ENCODE data around the gene METAP1D.

METAP1D gene

DNA sequence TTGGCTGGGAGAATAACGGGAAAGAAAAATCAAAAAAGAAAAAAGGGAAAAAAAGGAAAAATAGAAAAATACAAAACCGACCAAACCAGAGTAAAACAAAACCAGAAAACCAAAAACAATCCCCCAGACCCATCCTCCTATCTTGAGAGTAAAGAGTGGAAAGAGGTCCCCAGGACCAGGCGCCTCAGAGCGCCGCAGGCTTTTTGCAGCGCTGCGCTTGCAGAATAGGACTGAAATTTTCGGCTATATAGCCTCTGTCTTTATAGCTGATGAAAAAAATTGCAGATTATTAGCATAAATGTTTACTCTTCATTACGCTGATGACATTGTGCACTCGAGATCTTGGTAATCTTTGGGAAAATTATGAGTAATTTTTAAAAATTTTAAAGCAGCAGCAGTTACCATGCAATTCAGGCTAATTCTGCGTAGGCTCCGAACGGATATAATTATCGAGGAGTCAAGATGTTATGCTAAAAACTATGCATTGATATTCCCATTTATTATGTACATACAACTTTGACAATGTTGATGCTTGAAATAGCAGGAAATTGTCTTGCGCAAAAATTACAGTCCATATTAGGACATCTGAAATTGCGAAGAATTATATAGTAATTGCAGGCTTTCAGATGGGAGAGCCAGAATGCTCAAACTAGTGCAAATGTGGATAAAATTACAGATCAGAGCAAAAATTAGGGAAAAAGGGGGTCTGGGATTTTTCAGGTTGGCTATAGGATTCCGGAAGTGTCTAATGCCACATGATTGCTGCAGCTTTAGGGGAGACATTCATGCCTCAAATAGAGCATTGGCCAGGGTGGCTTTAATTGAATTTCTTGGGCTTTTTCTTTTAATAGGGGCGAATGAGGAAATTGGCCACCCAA lies 93.9 kb downstream of the METAP1D start:
- DNase-seq: no peak

DNA sequence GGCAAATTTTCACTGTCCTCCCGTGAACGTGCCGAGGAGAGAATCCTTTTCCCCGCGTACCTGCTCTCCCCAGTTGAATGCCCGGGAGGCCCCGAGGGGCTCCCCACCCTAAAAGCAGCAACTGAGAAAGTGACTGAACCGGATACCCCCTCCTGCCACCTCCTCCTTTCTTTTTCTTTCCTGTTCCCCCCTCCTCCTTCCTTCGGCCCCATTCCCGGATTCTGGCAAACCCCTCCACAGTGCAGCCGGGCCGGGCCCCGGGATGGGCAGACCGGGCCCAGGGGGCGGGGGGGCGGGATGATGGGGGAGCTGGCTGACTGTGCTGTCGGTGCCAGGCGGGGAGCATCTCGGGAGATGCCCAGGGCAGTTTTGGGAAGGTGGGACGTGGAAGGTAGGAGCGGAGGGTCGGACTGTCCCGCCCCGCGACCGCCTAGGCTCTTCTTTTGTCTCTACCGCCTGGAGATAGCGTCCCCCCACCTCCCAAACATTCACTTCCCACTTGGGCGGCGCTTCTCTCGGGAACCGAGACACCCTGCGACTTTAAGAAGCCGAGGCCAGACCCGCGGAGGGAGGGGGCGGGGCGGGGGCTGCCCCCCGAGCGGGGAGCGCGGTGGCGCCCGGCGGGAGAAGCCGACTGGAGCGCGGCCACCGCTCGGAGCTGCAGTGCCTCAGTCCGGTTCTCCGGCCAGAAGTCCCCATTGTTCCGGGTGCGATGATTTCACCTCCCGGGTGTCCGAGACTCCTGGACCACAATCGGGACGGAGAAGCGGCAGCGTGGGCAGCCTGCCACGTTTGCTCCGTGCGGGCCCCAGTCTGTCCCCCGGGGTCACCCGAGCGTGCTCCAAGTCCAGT lies 94.8 kb downstream of the METAP1D start:
- no peak for DNase-seq

DNA sequence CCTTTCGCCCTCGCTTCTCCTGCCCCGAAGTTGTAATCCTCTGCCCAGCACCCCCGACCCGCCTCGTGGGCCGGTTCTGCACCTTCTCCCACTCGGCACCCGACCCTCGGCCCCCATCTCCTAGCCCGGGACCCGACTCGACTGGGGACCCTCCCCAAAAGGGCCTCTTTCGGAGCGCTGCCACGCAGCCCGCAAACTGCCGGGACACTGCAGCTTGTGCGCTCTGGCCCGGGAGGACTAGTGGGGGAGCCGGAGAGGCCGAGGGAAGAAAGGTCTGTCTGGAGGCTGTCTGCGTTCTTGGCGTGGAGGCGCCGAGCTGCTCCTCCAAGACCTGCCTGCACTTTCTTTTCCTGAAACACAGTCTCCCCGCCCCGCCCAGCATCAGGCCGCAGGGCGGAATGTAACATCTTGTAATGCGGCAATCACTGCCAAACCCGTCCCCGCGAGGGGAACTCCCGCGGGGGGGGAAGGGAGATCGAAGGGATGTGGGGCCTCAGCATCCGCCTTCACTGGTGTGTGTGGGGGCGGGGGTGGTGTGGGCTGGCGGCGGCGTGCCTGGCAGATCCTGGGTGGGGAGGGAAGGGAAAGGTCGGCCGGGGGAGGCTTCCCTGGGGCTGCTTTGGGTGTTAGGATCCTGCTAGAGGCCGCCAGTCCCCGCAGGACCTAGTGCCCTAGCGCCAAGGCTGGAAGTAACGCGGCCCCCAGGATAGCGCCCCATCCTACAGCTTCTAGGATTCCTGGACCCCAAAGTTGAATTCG lies 95.6 kb downstream of the METAP1D start:
- no peak for DNase-seq

DNA sequence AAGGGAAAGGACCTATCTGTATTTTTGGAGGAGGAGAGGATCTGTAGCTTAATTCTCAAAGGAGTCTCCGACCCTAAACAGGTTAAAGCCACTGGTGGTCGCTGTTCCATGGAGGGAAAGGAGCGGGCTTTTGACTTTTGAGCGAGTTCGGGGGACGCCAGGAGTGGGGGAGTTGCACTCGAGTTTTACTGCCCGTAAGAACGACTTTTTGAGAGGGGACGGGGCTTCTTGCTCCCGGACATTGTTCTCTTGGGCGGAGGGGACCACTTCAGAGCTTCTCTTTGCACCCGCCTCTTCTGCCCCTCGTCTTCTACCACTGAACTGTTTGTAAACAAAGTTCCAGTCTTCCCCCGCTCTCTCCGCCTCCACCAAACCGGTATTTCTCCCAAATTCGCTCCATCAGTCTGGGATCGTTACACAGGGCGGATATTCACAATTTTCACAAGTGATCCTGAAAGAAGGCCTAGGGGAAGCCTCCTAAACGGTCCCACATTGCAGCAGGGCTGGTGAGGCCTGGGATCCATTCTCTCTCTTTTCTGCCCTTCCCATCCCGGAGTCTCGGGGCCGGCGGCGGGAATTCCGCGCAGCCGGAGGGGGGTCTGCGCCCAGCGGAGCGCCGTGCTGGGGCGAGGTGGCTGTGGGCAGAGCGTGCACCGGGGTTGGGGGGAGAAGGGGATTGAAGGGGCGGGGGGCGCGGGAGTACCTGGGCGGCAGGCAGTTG lies 96.3 kb downstream of the METAP1D start:
- no peak for DNase-seq

DNA sequence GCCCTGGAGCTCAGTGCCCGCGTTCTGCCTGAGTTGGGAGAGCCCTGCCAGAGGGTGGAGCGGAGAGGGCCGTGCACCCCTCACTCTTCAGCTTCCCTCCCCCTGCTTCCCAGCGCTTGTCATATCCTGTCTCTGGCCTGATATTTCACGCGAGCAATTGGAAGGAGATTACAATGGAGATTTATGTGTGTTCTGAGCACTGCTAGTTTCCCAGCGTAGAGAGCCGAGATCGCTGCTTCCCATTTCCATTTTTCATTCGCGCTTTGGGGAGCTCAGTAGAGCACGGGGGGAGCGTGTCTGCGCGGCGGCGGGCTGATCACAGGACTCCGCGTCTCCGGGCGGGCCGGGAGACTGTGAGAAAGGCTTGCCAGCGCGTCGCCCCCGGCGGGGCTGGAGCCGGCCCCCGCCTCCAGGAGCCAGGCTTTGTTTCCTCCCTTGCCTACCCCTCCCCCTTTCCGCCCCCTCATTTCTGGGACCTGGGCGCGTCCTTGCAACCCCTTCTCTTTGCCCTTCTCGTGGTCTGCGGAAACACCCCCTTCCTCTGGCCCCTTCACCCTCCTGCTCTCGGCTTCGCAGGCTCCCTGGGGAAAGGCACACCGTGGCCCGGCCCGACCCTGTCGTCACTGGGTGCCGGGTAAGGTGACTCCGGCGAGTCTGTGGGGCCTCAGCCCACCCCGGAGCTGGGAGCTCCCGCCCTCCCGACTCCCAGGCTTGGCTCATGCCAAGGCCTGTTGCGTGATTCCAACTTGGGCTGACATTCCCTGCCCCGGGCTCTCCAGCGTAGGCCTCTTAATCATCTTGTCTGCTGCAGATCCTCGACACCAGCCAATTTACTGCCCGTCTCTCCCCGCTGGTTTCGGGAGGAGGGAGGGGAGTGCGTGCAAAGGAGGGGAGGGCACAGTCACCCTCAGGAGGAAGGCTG lies 97.1 kb downstream of the METAP1D start:
- DNase-seq: no peak

DNA sequence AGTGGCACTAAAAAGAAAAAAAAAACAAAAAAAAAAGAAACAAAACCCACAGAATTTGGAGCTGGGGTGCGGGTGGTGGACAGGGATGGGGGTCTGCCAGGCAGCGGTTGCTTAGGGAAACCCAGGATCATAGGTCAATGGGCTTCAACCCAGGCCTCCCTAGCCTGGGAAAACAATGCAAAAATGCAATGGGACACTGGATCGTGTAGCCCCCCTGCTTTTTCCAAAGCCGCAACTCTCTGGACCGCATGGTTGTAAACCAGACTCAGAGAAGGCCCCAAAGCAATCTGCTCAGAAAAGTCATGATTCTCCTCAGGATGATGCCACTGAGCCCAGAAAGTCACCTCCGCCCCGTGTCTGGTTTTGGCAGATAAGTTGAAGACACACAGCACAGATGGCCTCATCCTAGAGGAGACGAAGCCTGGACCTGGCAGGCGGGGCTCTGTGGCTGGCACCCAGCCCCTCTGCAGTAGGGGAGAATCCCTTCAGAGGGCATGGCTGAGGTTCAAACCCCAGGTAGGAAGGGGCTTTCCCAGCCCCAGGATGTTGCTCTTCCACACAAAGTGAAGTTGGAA lies 97.9 kb downstream of the METAP1D start:
- no peak for DNase-seq

DNA sequence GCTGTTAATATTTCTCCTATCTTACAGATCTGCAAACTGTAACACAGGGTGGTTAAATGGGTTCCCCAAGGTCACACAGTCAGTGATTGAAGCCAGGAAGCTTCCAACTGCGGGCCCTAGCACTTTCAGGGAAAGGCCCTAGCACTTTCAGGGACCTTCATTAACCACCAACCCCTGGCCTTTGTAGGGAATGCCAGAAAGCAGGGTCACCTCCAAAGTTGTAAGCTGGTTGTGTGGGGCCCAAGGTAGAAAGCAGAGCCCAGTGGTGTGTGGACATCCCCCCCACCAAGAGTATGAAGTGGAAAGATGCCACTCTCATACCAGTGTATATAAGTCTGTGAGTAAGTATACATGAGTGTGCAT lies 98.5 kb downstream of the METAP1D start:
- DNase-seq: no peak

DNA sequence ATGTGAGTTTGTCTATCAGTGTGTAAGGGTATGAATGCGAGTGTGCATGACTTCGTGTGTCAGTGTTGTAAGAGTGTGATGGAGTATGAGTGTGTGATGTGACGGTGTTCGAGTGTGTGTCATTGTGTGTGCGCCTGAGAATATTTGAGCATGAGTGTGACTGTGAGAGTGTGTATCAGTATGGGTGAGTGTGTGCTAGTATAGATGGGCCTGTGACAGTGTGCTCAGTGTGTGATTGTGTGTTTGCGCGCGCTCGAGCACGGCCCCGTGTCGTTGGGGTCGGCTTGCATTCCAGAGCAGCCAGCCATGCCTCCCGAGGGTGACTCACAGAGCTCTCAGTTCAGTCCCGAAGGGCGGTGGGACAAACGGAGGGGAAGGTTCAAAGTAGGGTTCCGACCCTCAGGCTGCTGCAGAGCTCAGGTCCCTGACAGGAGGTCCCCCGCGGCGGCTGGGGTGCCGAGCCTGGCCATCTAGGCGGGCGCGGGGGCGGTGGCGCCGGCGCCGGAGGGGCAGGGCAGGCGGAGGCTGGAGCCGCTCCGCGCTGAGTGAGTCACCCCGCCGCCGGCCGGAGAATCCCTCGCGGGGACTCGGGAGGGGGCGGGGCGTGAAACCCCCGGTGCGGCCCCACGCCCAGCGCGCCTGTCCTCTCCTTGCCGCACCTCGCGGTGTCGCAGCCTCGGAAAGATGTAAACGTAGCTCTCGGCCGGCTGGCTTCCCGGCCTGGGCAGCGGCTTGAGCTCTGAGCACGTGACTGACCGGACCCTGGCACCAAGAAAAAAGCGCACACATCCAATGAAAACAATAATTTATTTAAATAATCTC lies 99.1 kb downstream of the METAP1D start:
- DNase-seq: no peak

DNA sequence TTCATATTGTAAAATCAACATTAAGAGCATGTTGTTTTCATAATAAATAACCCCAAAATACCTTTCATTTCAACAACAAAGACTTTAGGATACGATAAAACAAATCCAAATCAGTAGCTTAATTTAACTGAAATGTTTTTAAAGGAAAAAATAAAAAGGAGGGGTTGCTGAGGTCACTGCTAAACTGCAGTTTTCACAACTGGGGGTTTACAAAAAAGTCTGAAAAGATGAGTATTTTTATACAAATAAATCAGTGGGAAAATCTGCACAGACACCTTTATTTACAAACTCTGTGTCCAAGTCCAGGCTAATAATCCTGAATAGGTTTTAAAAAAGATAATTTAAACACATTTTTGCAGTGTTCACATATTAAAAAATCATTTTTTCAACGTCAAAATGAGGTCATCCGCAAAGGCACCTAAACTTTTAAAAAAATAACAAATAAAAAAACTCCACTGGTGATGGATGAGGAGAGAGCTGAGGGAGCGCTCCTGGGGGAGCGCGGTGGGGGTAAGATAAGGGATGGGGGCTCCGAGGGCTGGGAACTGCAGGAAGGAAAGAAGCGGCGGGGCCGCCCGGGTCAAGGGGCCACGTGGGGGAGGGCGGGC lies 99.8 kb downstream of the METAP1D start:
- no peak for DNase-seq

DNA sequence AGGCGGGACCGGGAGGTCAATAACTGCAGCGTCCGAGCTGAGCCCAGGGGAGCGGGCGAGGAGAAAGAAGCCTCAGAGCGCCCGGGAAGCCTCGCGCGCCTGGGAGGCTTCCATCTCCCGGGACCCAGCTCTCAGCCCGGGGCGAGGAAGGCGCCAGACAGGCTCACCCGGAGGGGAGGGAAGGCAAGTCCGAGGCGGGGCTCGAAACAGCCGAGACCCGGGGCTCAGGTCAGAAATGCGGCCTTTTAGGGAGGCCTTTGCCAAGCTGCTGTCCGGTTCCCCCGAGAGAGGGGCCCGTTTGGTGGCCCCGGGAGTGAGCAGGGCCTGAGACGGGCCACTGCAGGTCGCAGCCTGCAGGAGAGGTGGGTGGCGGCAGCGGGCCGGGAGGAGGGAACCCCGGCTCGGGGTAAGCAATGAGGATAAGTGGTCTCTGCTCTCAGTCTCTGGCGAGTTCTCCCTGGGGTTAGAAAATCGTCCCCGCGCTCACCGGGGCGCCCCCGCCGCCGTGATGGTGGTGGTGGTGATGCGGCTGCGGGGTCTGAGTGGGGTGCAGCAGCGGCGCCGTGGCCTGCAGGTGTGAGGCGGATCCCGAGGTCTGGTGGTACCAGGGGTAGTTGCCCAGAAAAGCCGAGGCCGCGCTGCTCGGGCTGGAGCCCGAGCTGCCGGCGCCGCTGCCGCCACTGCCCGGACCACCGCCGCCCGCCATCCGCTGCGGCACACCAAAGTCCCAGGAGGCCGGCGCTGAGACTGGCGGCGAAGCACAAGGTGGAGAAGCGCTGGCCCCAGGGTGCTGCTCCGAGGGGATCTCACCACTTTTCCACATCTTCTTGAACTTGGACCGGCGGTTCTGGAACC lies 100.6 kb downstream of the METAP1D start:
- no peak for DNase-seq

DNA sequence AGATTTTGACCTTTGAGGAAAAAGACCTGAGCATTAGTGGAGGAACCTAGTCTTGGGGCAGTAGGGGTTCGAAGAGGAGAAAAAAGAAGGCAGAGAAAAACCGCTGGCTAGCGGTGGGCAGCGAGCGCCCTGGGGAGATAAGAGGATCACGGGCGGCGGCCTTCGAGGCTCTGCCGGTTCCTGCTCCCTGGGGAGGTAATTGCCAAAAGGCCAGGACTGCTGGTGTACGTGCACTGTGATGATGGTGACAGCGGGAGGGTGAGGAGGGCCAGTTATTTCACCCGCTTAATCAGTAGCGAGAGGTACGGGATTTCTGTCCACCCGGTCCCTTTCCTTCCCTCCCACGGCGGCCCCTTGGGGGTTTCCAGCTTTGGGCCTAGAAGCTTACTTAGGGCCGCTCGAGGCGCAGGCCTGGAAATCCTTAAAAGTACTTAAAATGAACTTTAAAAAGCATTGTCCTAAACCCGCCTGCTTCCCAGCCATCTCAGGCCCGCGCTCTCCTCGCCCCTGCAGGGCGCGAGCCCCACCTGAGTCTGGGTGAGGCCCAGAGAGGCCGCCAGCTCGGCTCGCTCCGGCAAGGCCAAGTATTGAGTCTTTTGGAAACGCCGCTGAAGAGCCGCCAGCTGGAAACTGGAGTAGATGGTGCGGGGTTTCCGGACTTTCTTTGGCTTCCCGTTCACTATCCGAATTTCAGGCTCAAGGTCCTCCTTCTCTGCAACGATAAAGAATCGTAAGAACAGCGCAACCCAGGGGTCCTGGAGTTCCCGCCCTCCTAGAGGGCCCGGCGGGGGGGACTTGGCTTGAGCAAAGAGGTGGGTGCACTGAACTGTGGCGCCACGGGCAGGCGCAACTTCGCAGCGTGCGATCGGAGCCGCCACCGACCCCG lies 101.4 kb downstream of the METAP1D start:
- DNase-seq: no peak

DNA sequence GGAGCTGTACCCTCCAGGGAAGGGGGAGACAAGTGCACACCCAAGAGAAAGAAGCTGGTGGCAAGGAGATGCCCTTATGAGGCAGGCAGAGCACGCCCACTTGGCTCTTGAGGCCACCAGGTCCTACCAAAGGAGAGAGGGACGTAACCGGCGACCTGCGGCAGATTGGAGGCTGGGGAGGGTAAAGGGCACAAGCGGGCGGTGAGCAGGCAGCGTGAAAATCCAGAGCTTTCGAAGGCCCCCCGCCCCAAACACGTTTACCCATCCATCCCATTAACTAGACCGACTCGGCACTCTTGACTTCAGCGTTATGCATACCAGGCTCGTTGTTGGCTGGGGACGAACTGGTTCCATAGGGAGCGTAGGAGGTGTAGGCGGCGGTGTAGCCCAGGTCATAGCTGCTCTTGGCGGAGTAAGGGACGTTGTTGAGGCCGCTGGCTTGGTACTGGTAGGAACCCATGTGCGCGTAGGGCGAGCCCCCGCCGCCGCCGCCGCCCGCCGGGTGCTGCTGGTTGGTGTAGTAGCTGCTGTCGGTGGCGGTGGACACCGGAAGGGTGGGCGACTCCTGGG lies 102.2 kb downstream of the METAP1D start:
- no peak for DNase-seq

DNA sequence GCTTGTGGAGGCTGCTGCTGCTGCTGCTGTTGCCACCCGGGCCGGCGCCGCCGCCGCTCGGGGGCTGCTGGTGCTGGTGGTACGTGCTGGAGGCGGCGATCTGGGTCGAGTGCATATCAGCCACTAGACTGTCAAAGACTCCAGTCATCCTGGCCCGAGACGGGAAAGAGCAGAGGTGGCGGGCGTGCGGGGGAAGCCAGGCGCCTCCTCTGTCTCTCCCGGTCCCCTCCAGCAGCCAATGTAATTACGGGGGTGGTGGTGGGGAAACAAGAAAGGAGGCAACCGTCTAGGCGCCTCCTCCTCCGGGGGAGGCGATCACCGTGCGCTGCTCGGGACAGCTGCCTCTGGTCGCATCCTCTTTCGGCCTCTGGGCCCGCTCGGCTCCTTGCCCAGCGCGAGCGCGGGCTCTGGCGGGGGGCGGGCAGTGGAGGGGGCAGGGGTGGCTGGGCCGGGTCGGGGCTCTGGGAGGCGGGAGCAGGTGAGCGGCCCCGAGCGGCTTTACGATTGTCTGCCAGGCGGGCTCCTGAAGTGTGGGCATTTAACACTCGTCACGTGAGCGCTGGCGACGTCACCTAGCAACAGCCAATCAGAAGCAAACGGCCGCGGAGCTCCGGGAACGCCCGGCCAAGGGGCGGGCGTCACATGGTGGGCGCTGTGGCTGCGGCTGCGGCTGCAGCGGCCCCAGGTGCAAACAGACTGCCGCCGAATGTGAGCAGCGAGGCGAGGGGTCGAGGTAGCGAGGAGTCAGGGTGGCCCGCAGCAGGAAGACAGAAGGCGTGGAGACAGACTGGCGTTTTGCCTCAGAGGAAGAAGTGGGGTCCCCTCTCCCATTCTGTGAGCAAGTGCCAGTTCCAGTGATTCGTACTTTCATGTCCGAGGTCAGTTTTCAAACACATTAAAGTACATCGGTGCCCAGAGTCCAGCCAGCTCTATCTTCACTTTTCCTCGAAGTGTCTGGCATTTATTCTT lies 102.9 kb downstream of the METAP1D start, which contains the start of gene DLX2:
TSS of gene DLX2 (minus strand) at position 510 of the 969 bp plus-strand sequence. CDS start at position 148, 362 bp downstream.
- DNase-seq: peak; percentile 68

DNA sequence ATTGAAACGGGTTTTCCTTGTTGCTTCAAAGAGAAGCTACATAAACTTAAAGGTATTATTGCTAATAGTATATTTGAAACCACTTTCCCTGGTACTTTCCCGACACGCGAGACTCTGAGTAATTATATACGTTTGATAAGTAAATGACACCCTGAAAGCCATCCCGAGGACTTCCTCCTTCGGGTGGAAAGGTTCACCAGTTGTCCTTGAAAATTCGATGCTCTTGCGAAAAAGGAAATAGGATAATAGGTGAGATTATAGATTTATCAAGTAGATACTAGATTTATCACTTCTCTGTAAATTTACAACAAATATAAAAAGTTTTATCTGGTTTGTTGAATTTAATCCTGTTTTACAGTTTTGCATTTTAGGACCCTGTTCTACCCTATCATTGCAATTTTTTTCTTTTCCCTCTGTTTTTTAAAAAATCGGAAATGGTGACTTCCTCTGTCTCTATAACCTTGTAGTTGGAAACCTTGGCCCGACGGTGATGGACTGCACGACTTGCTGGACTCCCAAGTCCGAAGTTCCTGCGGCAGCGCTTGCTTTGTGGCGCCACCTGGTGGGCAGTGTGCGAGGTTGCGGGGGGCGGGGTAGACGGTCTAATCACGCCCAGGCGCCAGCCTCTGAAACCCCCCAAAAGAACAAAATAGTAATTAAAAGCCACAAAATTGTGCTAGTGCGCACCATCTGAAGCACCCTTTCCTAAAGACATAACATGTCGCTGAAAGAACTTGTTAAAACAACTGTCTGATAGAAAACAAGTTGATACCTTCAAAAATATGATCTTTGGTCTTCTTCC lies 103.9 kb downstream of the METAP1D start:
- no peak for DNase-seq

Data from NCI-H524 treated with DMSO at 0.1 percent for 48 hours (cell line).